Esophagus (tissue), 2 donors: Measurements from ENCODE around the gene RSPH3. TPM values are rescaled to one million over a fixed set of nuclear protein-coding genes. Genes with fewer than 3 reads are reported as not detected.

Experiments
- H3K27ac ChIP-seq, 2 donors: one replicate each; pipeline ENCODE4 v1.5.1; 2013; ENCODE audit warnings: low read depth in 2 of 2, mild to moderate bottlenecking in 2 of 2, inconsistent platforms in 1 of 2, low read length in 1 of 2, moderate library complexity in 1 of 2
- H3K27me3 ChIP-seq, 2 donors: one replicate each; pipeline ENCODE4 v1.6.1; 2013; ENCODE audit warnings: low read length in 2 of 2, control low read depth in 1 of 2, mild to moderate bottlenecking in 1 of 2; ENCODE audit not compliant: insufficient read depth in 2 of 2, control insufficient read depth in 1 of 2
- H3K36me3 ChIP-seq, 2 donors: one replicate each; pipeline ENCODE4 v1.6.1; 2013; ENCODE audit warnings: low read length in 1 of 2; ENCODE audit not compliant: control insufficient read depth in 2 of 2, insufficient read depth in 2 of 2
- H3K4me1 ChIP-seq, 2 donors: one replicate each; pipeline ENCODE4 v1.6.1; 2013; ENCODE audit warnings: low read length in 1 of 2; ENCODE audit not compliant: control insufficient read depth in 2 of 2, insufficient read depth in 2 of 2
- H3K4me3 ChIP-seq, 2 donors: one replicate each; pipeline ENCODE4 v1.5.1; 2013; ENCODE audit warnings: low read length in 2 of 2, mild to moderate bottlenecking in 2 of 2, low read depth in 1 of 2, moderate library complexity in 1 of 2
- H3K9me3 ChIP-seq, 2 donors: one replicate each; pipeline ENCODE4 v1.6.1; 2013; ENCODE audit warnings: mild to moderate bottlenecking in 2 of 2, low read depth in 1 of 2, low read length in 1 of 2, moderate library complexity in 1 of 2; ENCODE audit not compliant: control insufficient read depth in 2 of 2, insufficient read depth in 1 of 2
- WGBS, 2 donors: extraction: QIAGEN DNeasy Blood & Tissue Kit; methylation state at CpG; one replicate each; pipeline ENCODE4 v1.1.7; 2013; 5-methylcytosine and 5-hydroxymethylcytosine counted together
- polyA plus RNA-seq, 2 donors: library from polyadenylated mRNA; stranded (reverse); fragments of 200-250 nt; gene quantifications; one replicate each; pipeline ENCODE4 v1.2.3, GENCODE V29; 2013
- donor health status: healthy with polysubstance abuse.
- donor health status: Bipolar disorder and iron deficiency.

Gene RSPH3
- polyA plus RNA-seq, 2 donors, result 6.1 to 6.3 TPM

DNA sequence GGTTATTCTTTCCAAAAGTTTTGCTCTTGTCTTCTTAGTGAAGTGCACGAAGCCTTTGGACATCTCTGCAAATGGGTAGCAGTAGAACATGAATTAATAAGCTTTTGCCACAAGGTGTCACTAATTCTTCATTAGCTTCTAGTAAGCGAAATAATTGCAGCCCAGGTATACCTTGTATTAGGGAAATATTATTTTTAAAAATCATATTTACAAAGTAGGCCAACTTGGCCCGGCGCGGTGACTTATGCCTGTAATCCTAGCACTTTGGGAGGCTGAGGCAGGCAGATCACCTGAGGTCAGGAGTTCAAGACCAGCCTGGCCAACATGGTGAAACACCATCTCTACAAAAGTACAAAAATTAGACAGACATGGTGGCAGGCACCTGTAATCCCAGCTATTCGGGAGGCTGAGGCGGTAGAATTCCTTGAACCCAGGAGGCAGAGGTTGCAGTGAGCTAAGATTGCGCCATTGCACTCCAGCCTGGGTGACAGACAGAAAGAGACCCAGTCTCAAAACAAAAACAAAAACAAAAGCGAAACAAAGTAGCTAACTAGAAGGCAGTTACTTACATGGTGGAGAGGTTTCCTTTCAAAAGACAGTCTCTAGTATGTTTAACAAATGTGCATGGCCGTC is 8.8 kb upstream of the RSPH3 start:
- Histone ChIP-seq H3K27ac (no peak overlapping the region), H3K4me3 (no peak overlapping the region), H3K9me3 (no peaks in the 10 kb centered on the region), H3K27me3 (no peaks in the 10 kb centered on the region), H3K36me3 (no peaks in the 10 kb centered on the region), H3K4me1 (peaks cover 0 to 2% of the 10 kb centered on the region in 2 donors)
- WGBS, 2 donors, result 64 to 65% methylated on average over 10 of the region's 10 CpGs

DNA sequence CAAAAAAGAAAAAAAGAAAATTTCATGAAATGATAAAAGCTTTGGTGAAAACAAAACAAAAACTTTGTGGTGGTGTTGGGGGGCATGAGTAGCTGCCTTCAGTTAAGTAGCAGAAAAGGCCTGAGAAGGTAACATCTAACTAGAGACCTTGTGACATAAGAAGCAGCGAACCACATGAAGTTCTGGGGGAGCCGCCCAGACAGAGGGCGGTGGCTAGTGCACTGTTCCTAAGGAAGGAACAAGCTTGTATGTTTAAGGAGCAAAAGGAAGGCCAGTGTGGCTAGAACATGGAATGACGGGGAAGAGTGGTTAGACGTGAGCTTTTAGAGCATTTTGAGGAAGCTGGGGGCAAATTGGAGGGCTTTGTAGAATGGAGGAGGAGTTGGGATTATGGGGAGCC is 7.5 kb upstream of the RSPH3 start:
- Histone ChIP-seq H3K4me1 (peaks cover 0 to 2% of the 10 kb centered on the region in 2 donors), H3K36me3 (no peaks in the 10 kb centered on the region), H3K27ac (no peak overlapping the region), H3K4me3 (no peak overlapping the region), H3K9me3 (no peaks in the 10 kb centered on the region), H3K27me3 (no peaks in the 10 kb centered on the region)
- WGBS, 2 donors, result 82 to 85% methylated on average over 5 of the region's 5 CpGs

DNA sequence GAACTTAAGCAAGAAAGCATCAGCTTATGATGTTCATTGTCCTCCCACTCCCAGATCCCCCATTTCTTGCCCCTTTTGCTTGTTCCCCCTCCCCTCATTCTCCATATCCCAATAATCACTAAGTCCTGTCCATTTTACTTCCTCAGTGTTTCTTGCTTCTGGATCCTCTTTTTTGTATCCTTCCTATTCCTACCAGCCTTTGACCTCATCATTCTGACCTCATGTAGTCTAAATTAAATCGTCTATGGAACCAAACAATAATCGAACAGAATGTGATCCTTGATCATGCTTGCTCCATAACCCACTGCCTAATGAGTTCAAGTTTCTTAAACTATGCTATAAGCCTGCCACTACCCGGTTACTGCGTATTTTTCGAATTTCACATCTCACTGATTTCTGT is 5.4 kb upstream of the RSPH3 start:
- 91 to 92% methylated on average over 5 of the region's 5 CpGs for WGBS, 2 donors
- no peaks in the 10 kb centered on the region for H3K36me3 ChIP-seq
- H3K9me3 ChIP-seq, result no peaks in the 10 kb centered on the region
- H3K27me3 ChIP-seq, result no peaks in the 10 kb centered on the region
- peaks cover 0 to 2% of the 10 kb centered on the region in 2 donors for H3K4me1 ChIP-seq
- H3K4me3 ChIP-seq, result no peak overlapping the region
- no peak overlapping the region for H3K27ac ChIP-seq

DNA sequence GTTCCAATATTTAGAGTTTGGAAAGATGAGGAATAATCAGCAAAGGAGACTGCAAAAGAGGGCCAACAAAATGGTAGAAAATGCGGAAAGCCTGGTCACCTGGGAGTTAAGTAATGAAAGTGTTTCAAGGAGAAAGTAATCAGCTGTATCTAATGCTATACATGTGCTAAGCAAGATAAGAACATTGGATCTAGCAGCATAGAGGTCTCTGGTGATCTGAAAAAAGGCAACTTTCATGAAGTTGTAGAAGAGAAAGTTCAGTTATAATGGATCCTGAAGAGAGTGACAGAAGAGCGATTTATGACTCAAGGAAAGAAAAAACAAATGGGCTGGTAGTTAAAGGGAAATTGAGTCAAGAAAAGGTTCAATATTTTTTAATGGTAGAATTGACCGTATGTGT is 4.6 kb upstream of the RSPH3 start:
- Histone ChIP-seq H3K9me3 (no peaks in the 10 kb centered on the region), H3K4me3 (no peak overlapping the region), H3K27ac (no peak overlapping the region), H3K27me3 (no peaks in the 10 kb centered on the region), H3K36me3 (no peaks in the 10 kb centered on the region), H3K4me1 (peaks cover 0 to 1% of the 10 kb centered on the region in 2 donors)
- 82 to 83% methylated on average over 3 of the region's 3 CpGs for WGBS, 2 donors

DNA sequence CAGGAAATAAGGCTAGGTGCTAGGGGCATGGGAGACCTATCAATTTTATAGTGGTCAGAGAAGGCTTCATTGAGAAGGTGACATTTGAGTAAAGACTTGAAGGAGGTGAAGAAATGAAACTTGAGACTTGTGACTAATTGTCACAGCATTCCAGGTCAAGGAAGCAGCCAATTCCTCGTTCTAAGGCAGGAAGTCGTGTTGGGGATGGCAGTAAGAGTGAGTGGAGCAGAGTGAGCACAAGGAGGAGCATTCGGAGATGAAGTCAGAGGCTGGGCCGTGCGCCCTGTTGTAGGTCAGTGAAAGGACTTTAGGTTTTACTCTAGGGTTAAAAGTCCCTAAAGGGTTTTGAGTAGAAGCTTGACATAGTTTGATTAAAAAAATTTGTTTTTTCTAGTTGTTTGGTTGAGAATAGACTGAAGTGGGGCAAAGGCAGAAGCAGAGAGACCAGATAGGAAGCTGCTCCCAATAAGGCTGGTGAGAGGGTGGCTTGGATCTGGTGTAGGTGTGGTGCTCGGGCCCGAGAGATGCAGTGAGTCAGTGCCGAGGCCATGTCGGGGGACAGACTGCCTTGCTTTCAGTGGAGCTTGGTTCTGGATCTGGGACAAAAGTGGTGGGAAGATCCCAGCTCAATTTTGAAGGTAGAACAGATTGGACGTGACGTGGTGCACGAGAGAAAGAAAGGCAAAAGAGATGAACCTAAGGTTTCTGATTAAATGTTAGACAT is 2.6 kb upstream of the RSPH3 start:
- Histone ChIP-seq H3K27ac (no peak overlapping the region), H3K9me3 (no peaks in the 10 kb centered on the region), H3K4me3 (no peak overlapping the region), H3K27me3 (no peaks in the 10 kb centered on the region), H3K36me3 (no peaks in the 10 kb centered on the region), H3K4me1 (no peaks in the 10 kb centered on the region)
- whole genome bisulfite sequencing, 2 donors, result 89 to 95% methylated on average over 12 of the region's 12 CpGs

DNA sequence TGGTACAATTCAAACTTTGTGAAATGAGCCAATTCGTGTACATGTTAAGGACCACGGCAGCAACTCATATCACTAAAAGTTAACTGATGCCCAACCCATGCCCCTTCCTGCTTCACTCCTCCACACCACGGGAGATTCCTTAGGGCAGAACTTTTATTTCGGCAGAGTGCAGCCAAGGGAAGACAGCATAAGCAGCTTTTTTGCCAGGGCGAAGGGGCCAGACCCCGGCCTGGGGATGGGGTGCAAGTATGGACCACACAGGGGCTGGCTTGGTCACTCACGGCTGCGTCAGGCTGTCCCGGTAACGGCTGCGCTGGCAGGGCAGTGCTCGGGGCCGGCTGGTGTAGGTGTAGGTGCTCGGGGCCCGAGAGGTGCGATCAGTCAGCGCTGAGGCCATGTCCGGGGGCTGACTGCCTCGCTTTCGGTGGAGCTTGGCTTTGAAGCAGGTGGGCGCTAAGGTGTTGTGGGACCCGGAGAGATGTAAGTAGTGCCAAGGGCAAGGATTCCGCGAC is 792 bp downstream of the RSPH3 start:
- H3K4me1 ChIP-seq, result no peaks in the 10 kb centered on the region
- peak overlapping the region; percentile 78 to 87 for H3K27ac ChIP-seq
- H3K9me3 ChIP-seq, result no peaks in the 10 kb centered on the region
- WGBS, 2 donors, result 1% methylated on average over 24 of the region's 24 CpGs
- no peaks in the 10 kb centered on the region for H3K27me3 ChIP-seq
- no peaks in the 10 kb centered on the region for H3K36me3 ChIP-seq
- peak overlapping the region; percentile 65 to 89 for H3K4me3 ChIP-seq

DNA sequence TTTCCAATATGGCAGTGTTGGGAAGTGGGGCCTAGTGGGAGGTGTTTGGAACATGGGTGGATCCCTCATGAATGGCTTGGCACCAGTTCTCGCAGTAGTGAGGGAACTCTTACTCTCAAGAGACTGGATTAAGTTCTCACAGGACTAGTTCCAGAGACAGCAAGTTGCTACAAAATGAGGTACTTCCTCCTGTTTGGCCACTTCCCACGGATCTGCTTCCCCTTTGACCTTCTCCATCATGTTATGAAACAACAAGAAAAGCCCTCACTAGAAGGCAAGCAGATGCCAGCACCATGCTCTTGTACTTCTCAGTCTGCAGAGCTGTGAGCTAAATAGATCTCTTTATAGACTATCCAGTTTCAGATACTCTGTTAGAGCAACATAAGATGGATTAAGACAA is 3.1 kb downstream of the RSPH3 start:
- Histone ChIP-seq H3K27me3 (no peaks in the 10 kb centered on the region), H3K9me3 (no peaks in the 10 kb centered on the region), H3K4me1 (no peaks in the 10 kb centered on the region), H3K27ac (peak overlapping the region; percentile 10 to 51), H3K36me3 (no peaks in the 10 kb centered on the region), H3K4me3 (no peak overlapping the region)
- 45 to 49% methylated on average over 2 of the region's 2 CpGs for WGBS, 2 donors

DNA sequence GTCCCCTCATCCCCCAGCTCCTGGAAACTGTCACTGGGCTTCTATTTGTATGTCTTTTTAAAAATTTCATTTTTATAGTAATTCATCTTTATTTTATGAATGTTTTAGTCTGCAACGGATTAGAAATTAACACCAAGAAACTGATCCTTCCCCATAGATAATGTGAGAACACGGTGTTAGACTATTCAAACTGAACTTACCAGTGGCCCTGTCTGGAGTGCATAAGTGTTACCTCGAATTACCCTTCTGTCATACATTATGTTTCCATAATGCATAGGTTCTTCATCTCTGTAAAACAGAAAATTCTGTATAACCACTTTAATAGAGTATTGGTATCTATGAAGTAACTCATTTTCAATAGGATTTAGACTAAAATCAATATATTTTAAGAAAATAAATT is 6.4 kb downstream of the RSPH3 start:
- Histone ChIP-seq H3K4me3 (no peak overlapping the region), H3K27me3 (no peaks in the 10 kb centered on the region), H3K36me3 (peaks cover 0 to 3% of the 10 kb centered on the region in 2 donors), H3K27ac (no peak overlapping the region), H3K4me1 (peaks cover 0 to 4% of the 10 kb centered on the region in 2 donors), H3K9me3 (peaks cover 0 to 3% of the 10 kb centered on the region in 2 donors)
- 89% methylated on average over 3 of the region's 3 CpGs for WGBS, 2 donors

DNA sequence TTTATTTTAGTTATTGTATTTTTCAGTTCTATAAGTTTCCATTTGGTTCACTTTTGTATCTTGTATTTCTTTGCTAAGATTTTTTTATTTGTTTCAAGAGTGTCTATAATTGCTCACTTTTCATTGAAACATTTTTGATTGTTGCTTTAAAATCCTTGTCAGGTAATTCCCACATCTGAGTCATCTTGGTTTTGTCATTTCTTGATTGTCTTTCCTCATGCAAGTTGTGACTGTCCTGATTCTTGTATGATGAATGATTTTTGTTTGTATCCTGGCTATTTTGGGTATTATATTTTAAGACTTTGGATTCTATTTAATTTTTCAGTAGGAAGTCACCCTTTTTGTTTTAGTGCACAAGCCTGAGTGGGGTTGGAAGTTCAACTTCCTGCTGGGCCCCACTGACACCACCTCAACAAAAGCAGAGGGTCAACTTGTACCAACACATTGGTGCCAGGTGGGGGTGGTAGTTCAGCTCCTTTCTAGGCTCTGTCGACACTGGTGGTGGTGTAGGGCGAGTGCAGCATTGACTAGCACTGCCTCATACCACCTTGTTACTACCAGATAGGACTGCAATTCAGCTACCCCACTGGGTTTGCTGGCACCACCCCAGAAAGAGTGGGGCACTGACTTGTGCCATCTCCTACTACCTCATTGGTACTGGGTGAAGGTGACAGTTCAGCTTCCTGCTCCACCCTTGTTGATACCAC is 8.8 kb downstream of the RSPH3 start:
- WGBS, 2 donors, result 71 to 83% methylated on average over 2 of the region's 2 CpGs
- H3K4me1 ChIP-seq, result peaks cover 0 to 4% of the 10 kb centered on the region in 2 donors
- H3K27ac ChIP-seq, result peak overlapping the region; percentile 83 to 84
- H3K9me3 ChIP-seq, result peaks cover 0 to 3% of the 10 kb centered on the region in 2 donors
- peaks cover 0 to 3% of the 10 kb centered on the region in 2 donors for H3K36me3 ChIP-seq
- no peaks in the 10 kb centered on the region for H3K27me3 ChIP-seq
- no peak overlapping the region for H3K4me3 ChIP-seq
